Neural crest cell (in vitro differentiated cells): ENCODE measurements around the gene FOXP4. TPM values are rescaled to one million over a fixed set of nuclear protein-coding genes. Genes with fewer than 3 reads are reported as not detected.

Source experiments
- DNase-seq: peaks from one replicate; pipeline ENCODE4 v3.0.0; 2021; ENCODE audit warnings: low read depth, mixed read lengths, low spot score
- H3K27ac Mint-ChIP-seq: one replicate; pipeline ENCODE4 v1.8.0; 2021; ENCODE audit warnings: mild to moderate bottlenecking, mixed read lengths; ENCODE audit not compliant: unreplicated experiment
- H3K27me3 Mint-ChIP-seq: 2 replicates; pipeline ENCODE4 v1.8.0; 2021; ENCODE audit warnings: low read depth, mild to moderate bottlenecking, mixed read lengths
- H3K36me3 Mint-ChIP-seq: 2 replicates; pipeline ENCODE4 v1.8.0; 2021; ENCODE audit warnings: low read depth, mild to moderate bottlenecking, mixed read lengths
- H3K4me1 Mint-ChIP-seq: 2 replicates; pipeline ENCODE4 v1.8.0; 2021; ENCODE audit warnings: mixed read lengths
- H3K4me3 Mint-ChIP-seq: one replicate; pipeline ENCODE4 v1.8.0; 2021; ENCODE audit warnings: mild to moderate bottlenecking, mixed read lengths
- H3K9me3 Mint-ChIP-seq: 2 replicates; pipeline ENCODE4 v1.8.0; 2021; ENCODE audit warnings: mixed read lengths
- CTCF ChIP-seq: fragments of 200-600 bp; sonication (generic); conservative IDR thresholded peaks from 2 replicates; pipeline ENCODE4 v1.5.0; 2021; ENCODE audit warnings: antibody characterized with exemption, mild to moderate bottlenecking
- total RNA-seq: library from RNA; stranded (reverse); gene quantifications from 2 replicates; pipeline ENCODE4 v1.2.1, GENCODE V29; 2021

The FOXP4 gene
- total RNA-seq, 1 donor from 2014 or later: 57.9 TPM

DNA sequence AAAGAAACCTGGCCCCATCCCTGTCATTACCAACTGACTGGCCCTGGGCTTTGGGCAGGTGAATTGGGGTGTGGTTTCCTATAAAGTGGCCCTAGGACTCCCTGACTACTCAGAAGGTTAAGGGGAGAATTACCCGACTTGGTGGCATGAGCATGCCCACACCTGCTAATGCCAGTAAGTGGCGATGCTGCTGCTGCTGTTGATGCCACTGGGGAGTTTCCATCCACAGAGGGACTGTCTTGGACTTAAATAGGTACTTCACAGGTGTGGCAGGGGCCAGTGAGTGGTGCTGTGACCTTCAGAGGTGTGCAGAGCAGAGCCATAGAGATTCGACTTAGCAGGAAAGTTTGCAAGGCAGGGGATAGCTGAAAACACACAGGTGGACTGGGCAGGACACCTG is 59.5 kb downstream of the FOXP4 start:
- Mint-ChIP-seq H3K9me3 (no peaks in the 10 kb centered on the region), H3K27ac (no peak overlapping the region), H3K4me3 (peak overlapping the region; percentile 13), H3K27me3 (peaks cover 10% of the 10 kb centered on the region), H3K36me3 (no peaks in the 10 kb centered on the region), H3K4me1 (peaks cover 23% of the 10 kb centered on the region)
- no peak for TF ChIP-seq CTCF
- no peak for DNase-seq

DNA sequence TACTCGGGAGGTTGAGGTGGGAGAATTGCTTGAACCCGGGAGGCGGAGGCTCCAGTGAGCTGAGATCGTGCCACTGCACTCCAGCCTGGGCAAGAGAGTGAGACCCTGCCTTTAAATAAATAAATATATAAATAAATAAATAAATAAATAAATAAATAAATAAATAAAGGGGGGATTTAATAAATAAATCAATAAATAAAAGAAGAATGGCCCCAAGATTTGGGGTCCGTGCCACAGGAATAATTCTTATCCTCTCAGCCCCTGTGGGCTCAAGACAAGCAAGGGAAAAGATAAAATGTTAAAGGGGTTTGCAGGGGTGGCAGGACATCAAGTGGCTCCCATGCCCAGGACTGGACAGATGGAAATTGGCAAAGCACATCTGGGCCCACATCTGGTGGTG is 60.9 kb downstream of the FOXP4 start:
- DNase-seq: no peak
- H3K27ac Mint-ChIP-seq: no peak overlapping the region
- H3K4me1 Mint-ChIP-seq: peaks cover 18% of the 10 kb centered on the region
- no peak for TF ChIP-seq CTCF
- H3K4me3 Mint-ChIP-seq: no peak overlapping the region
- H3K9me3 Mint-ChIP-seq: no peaks in the 10 kb centered on the region
- no peaks in the 10 kb centered on the region for H3K36me3 Mint-ChIP-seq
- peaks cover 7% of the 10 kb centered on the region for H3K27me3 Mint-ChIP-seq

- no peak for TF ChIP-seq CTCF
- Mint-ChIP-seq H3K27me3 (peaks cover 7% of the 10 kb centered on the region), H3K36me3 (peaks cover 4% of the 10 kb centered on the region), H3K9me3 (peaks cover 3% of the 10 kb centered on the region), H3K4me1 (peaks cover 13% of the 10 kb centered on the region), H3K4me3 (no peak overlapping the region), H3K27ac (no peak overlapping the region)
- no peak for DNase-seq
Measured at GRCh38 chr6:41607736-41608135, 61.6 kb downstream of the FOXP4 start.

DNA sequence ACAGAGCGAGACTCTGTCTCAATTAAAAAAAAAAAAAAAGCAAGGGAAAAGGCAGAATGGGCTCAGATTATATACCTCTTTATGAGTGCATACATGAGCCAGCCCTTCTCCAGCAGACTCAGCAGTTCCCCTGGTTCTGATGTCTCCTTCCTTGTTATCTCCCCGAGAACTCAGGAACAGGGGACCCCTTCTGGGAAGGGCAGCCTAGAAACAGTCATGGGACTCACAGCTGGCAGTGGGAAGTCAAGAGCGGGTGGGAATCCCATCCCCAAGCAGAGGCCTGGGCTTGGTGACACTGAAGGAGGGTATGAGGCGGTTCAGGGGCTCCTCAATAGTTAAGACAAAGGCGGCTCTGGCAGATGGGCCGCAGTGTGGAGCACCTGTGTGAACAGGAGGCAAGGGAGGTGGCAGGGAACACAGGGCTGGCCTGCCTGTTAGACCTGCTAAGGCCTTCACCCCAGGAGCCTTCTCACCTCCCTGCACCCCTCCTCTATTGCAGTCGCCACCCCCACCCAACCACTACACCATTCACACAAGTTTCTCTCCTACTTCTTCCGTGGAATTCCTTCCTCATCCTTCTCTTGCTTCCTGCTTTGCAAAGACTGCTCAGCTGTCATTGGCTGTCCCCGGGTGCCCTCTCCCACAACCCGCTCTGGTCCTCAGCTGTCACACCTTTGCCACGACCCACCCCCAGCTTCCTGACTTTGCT is 62.4 kb downstream of the FOXP4 start:
- Mint-ChIP-seq H3K36me3 (peaks cover 5% of the 10 kb centered on the region), H3K27ac (peak overlapping the region; percentile 76), H3K4me1 (peaks cover 4% of the 10 kb centered on the region), H3K9me3 (peaks cover 7% of the 10 kb centered on the region), H3K27me3 (peaks cover 3% of the 10 kb centered on the region), H3K4me3 (no peak overlapping the region)
- no peak for TF ChIP-seq CTCF
- no peak for DNase-seq

DNA sequence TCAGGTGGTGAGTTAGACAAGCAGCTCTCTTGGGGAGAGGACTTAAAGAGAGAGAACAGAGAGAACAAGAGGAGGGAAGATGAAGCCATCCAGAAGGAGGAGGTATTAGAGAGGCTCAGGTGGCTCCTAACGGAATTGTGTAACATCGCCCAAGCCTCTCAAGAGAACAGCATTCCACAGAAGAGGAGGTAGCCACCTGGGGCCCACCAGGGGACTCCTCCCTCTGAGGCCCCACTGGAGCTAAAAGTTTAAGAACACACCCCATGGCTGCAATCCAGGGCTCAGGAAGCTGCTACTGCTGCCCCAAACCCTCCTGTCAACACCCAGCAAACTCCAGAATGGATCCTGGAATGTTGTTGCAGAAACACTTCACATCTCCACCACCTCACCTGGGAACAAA is 68.5 kb downstream of the FOXP4 start:
- no peak for DNase-seq
- peaks cover 12% of the 10 kb centered on the region for H3K9me3 Mint-ChIP-seq
- peaks cover 2% of the 10 kb centered on the region for H3K27me3 Mint-ChIP-seq
- no peak overlapping the region for H3K4me3 Mint-ChIP-seq
- H3K36me3 Mint-ChIP-seq: peaks cover 11% of the 10 kb centered on the region
- no peak overlapping the region for H3K27ac Mint-ChIP-seq
- peaks cover 8% of the 10 kb centered on the region for H3K4me1 Mint-ChIP-seq
- no peak for TF ChIP-seq CTCF
